Measurements from ENCODE around the gene ZDHHC19.

GRCh38 chr3:196159952-196160804, 51.0 kb downstream of the ZDHHC19 start:
- TF ChIP-seq CTCF (IDR thresholded peaks at IDR 0.05; ENCODE audit: insufficient read depth, low read depth, low read length) = no peak
- TF ChIP-seq EZH2 (IDR thresholded peaks at IDR 0.05; ENCODE audit: insufficient read depth, low read length) = no peak

Measured in astrocyte (in vitro differentiated cells and primary cell).